CD4-positive, alpha-beta T cell (primary cell): ENCODE results near the gene IL3. TPM values are rescaled to one million over a fixed set of nuclear protein-coding genes. Genes with fewer than 3 reads are reported as not detected.
A peak's percentile ranks its signal among the peaks of the same experiment; 100 is the strongest.

Source experiments
- ATAC-seq: fragments of 200-7000 bp; cut with Tn5 transposase; one replicate; pipeline ENCODE4 v1.10.0; 2022; ENCODE audit warnings: mild to moderate bottlenecking; ENCODE audit not compliant: poor library complexity
- CTCF ChIA-PET: fragments of 350-600 bp; sonication (Branson Sonifier 250); formaldehyde crosslinking; loops from one replicate; lab custom pipeline; 2021; ENCODE audit warnings: antibody characterized with exemption, inconsistent platforms; lab: Charles Lee
- POLR2A ChIA-PET: fragments of 350-600 bp; sonication (Branson Sonifier 250); formaldehyde crosslinking; loops from one replicate; lab custom pipeline; 2021; ENCODE audit warnings: antibody characterized with exemption, inconsistent platforms; lab: Charles Lee
- DNase-seq, 14 experiments: peaks; one replicate each; pipeline ENCODE4 v3.0.0-alpha.2; 2013 to 2020; ENCODE audit warnings: mixed read lengths in 2 of 14
- H3K27ac ChIP-seq, 2 donors: one replicate each; pipeline versions ENCODE4 v1.5.1 to v1.7.0; 2013; ENCODE audit warnings: low read length in 2 of 2, low read depth in 1 of 2, mild to moderate bottlenecking in 1 of 2
- H3K27me3 ChIP-seq, 2 experiments: 1 replicate in 1 of 2; 2 replicates in 1 of 2; pipeline versions ENCODE4 v1.6.1 to v1.7.0; 2013; ENCODE audit warnings: low read length in 2 of 2, control low read depth in 1 of 2, mild to moderate bottlenecking in 1 of 2, moderate library complexity in 1 of 2; ENCODE audit not compliant: insufficient read depth in 2 of 2, control insufficient read depth in 1 of 2
- H3K36me3 ChIP-seq: one replicate; pipeline ENCODE4 v1.6.1; 2013; ENCODE audit warnings: low read length, control low read depth; ENCODE audit not compliant: insufficient read depth
- H3K4me1 ChIP-seq: one replicate; pipeline ENCODE4 v1.6.1; 2013; ENCODE audit warnings: low read length, control low read depth; ENCODE audit not compliant: insufficient read depth
- H3K4me3 ChIP-seq: one replicate; pipeline ENCODE4 v1.5.1; 2013; ENCODE audit warnings: mild to moderate bottlenecking, low read length, moderate library complexity
- H3K9me3 ChIP-seq, 2 experiments: 1 replicate in 1 of 2; 2 replicates in 1 of 2; pipeline versions ENCODE4 v1.6.1 to v1.7.0; 2013; ENCODE audit warnings: low read length in 2 of 2, mild to moderate bottlenecking in 2 of 2, control low read depth in 1 of 2, moderate library complexity in 1 of 2; ENCODE audit not compliant: control insufficient read depth in 1 of 2, insufficient read depth in 1 of 2
- H3K27ac Mint-ChIP-seq: one replicate; pipeline ENCODE4 v1.8.0; 2020; ENCODE audit warnings: mixed read lengths
- H3K27me3 Mint-ChIP-seq: one replicate; pipeline ENCODE4 v1.8.0; 2021; ENCODE audit warnings: mixed read lengths
- H3K36me3 Mint-ChIP-seq: one replicate; pipeline ENCODE4 v1.8.0; 2021; ENCODE audit warnings: low read depth, mixed read lengths
- H3K4me1 Mint-ChIP-seq: one replicate; pipeline ENCODE4 v1.8.0; 2021; ENCODE audit warnings: low read depth, mixed read lengths
- H3K4me3 Mint-ChIP-seq: one replicate; pipeline ENCODE4 v1.8.0; 2020; ENCODE audit warnings: mild to moderate bottlenecking, mixed read lengths
- H3K9me3 Mint-ChIP-seq: one replicate; pipeline ENCODE4 v1.8.0; 2020; ENCODE audit warnings: mixed read lengths
- intact Hi-C, 2 experiments: fragments of 100-400 bp; cut with DNase I in 1 of 2; cut with micrococcal nuclease in 1 of 2; formaldehyde crosslinking; loops; one replicate each; pipeline versions ENCODE4 v1.15.1 to v1.9.0; 2023 to 2025; cut with DNase I, micrococcal nuclease
- total RNA-seq, 174 experiments: library from RNA in 2 of 174; stranded (reverse) in 2 of 174; gene quantifications; one replicate each; pipeline ENCODE4 v1.2.3 and lab custom pipeline; 2021 to 2026
- TF ChIP-seq, protein P1 (sequence below): fragments of 200-600 bp; IDR thresholded peaks from one replicate; pipeline ENCODE4 v1.8.0; 2022; ENCODE audit warnings: antibody characterized with exemption, mild to moderate bottlenecking

The IL3 gene
- total RNA-seq, 2 experiments from 2014 or later = not detected

DNA sequence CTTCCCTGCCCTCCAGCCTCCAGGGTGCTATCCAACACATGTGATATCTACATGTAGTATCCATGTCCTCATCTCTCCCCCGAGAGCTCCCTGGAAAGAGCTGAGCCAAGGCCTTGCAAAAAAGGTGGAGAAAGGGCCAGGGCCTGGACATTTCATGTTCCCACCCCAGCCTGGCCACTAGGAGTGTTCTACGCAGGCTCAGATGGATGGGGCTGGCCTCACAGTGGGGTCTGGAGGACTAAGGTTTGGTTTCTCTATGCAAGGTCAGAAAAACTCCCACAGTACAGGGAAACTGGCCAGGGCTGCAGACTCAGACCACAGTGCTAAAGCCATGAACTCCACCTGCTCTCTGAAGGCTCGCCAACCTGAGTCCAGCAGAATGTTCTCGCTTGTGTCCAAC lies 11.6 kb downstream of the IL3 start:
- no peaks in the 10 kb centered on the region for H3K27me3 Mint-ChIP-seq
- POLR2A ChIA-PET = no interaction called here
- peaks cover 7% of the 10 kb centered on the region for H3K4me1 Mint-ChIP-seq
- no peak for DNase-seq
- no peak for ATAC-seq
- Histone ChIP-seq H3K4me1 (peaks cover 54% of the 10 kb centered on the region), H3K27me3 (no peaks in the 10 kb centered on the region), H3K4me3 (no peak overlapping the region), H3K9me3 (no peaks in the 10 kb centered on the region), H3K36me3 (no peaks in the 10 kb centered on the region), H3K27ac (no peak overlapping the region)
- H3K27ac Mint-ChIP-seq = no peak overlapping the region
- no peaks in the 10 kb centered on the region for H3K9me3 Mint-ChIP-seq
- intact Hi-C loops = loop anchor here in 1 of 2 experiments (5.0 kb wide), 1 partner anchor 615 kb away; no protein-coding TSS in a partner anchor
- TF ChIP-seq, protein P1, sequence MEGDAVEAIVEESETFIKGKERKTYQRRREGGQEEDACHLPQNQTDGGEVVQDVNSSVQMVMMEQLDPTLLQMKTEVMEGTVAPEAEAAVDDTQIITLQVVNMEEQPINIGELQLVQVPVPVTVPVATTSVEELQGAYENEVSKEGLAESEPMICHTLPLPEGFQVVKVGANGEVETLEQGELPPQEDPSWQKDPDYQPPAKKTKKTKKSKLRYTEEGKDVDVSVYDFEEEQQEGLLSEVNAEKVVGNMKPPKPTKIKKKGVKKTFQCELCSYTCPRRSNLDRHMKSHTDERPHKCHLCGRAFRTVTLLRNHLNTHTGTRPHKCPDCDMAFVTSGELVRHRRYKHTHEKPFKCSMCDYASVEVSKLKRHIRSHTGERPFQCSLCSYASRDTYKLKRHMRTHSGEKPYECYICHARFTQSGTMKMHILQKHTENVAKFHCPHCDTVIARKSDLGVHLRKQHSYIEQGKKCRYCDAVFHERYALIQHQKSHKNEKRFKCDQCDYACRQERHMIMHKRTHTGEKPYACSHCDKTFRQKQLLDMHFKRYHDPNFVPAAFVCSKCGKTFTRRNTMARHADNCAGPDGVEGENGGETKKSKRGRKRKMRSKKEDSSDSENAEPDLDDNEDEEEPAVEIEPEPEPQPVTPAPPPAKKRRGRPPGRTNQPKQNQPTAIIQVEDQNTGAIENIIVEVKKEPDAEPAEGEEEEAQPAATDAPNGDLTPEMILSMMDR = no peak
- no peak overlapping the region for H3K4me3 Mint-ChIP-seq
- no peaks in the 10 kb centered on the region for H3K36me3 Mint-ChIP-seq
- CTCF ChIA-PET = no interaction called here

GRCh38 chr5:132072528-132072927 lies 12.1 kb downstream of the IL3 start:
- ChIA-PET POLR2A (no interaction called here), CTCF (no interaction called here)
- H3K4me3 Mint-ChIP-seq = no peak overlapping the region
- Histone ChIP-seq H3K27ac (no peak overlapping the region), H3K27me3 (no peaks in the 10 kb centered on the region), H3K4me1 (peaks cover 59% of the 10 kb centered on the region), H3K4me3 (no peak overlapping the region), H3K9me3 (no peaks in the 10 kb centered on the region), H3K36me3 (no peaks in the 10 kb centered on the region)
- intact Hi-C loops = loop anchor here in 1 of 2 experiments (5.0 kb wide), 1 partner anchor 615 kb away; no protein-coding TSS in a partner anchor
- ATAC-seq (no peak), DNase-seq (no peak)
- H3K36me3 Mint-ChIP-seq = no peaks in the 10 kb centered on the region
- H3K27me3 Mint-ChIP-seq = no peaks in the 10 kb centered on the region
- H3K27ac Mint-ChIP-seq = no peak overlapping the region
- TF ChIP-seq, protein P1 = no peak
- no peaks in the 10 kb centered on the region for H3K9me3 Mint-ChIP-seq
- peaks cover 12% of the 10 kb centered on the region for H3K4me1 Mint-ChIP-seq

- intact Hi-C loops = loop anchor here in 1 of 2 experiments (5.0 kb wide), 1 partner anchor 614 kb away; no protein-coding TSS in a partner anchor
- Histone ChIP-seq H3K4me3 (no peak within 1 kb of the TSS), H3K27ac (no peak within 1 kb of the TSS), H3K4me1 (peaks cover 63% of the 10 kb centered on the region), H3K27me3 (no peaks in the 10 kb centered on the region), H3K9me3 (no peaks in the 10 kb centered on the region), H3K36me3 (no peaks in the 10 kb centered on the region)
- Mint-ChIP-seq H3K27me3 (no peaks in the 10 kb centered on the region), H3K36me3 (no peaks in the 10 kb centered on the region), H3K4me1 (peaks cover 13% of the 10 kb centered on the region), H3K9me3 (no peaks in the 10 kb centered on the region), H3K27ac (no peak within 1 kb of the TSS), H3K4me3 (no peak within 1 kb of the TSS)
- ATAC-seq (no peak), DNase-seq (peak in 1 of 14 experiments; percentile 46)
- POLR2A ChIA-PET = interaction anchor here (1.0 kb wide), 1 partner anchor 60 kb away, joined by 4 read pairs; no protein-coding TSS in a partner anchor
- TF ChIP-seq, protein P1 = no peak
- CTCF ChIA-PET = interaction anchor here (1.7 kb wide), 1 partner anchor 10 kb away, joined by 6 read pairs; no protein-coding TSS in a partner anchor
These were observed 13.0 kb downstream of the IL3 start, which contains the start of gene CSF2 for GRCh38 chr5:132073231-132074013. CSF2 (plus strand) TSS chr5:132073789; CDS start chr5:132073824, 35 bp downstream.
